ENCODE measurements around the gene HMHB1.

DNA sequence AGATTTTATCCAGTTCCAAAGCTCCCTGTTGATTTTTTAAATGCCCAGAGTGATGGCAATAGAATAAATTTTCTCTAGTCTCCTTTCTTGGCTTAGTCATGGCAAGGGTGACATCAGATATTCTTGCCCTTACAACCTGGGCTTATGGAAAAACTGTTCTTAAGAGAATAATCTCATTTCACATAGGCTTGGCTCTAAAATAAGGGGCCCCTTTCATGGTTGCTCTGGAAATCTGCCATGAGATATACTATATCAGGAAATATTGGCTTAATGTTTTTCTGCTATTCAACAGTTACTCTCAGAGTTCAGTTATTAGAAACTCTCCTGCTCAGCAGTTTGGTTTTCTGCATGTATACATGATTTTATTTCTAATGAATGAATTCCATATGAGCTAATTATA lies 7.8 kb downstream of the HMHB1 start:
- no peak for TF ChIP-seq POLR2A (IDR thresholded peaks at IDR 0.05; ENCODE audit: extremely low read depth, insufficient read length)
- TF ChIP-seq, protein P1, sequence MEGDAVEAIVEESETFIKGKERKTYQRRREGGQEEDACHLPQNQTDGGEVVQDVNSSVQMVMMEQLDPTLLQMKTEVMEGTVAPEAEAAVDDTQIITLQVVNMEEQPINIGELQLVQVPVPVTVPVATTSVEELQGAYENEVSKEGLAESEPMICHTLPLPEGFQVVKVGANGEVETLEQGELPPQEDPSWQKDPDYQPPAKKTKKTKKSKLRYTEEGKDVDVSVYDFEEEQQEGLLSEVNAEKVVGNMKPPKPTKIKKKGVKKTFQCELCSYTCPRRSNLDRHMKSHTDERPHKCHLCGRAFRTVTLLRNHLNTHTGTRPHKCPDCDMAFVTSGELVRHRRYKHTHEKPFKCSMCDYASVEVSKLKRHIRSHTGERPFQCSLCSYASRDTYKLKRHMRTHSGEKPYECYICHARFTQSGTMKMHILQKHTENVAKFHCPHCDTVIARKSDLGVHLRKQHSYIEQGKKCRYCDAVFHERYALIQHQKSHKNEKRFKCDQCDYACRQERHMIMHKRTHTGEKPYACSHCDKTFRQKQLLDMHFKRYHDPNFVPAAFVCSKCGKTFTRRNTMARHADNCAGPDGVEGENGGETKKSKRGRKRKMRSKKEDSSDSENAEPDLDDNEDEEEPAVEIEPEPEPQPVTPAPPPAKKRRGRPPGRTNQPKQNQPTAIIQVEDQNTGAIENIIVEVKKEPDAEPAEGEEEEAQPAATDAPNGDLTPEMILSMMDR (IDR thresholded peaks at IDR 0.05; ENCODE audit: low read depth, low read length) = no peak

Measured in NB4 (cell line).